Stomach smooth muscle (tissue), 2 donors: ENCODE measurements around the gene ZNF544.
"Not testable (repeated sequence)": the region's sequence is repeated elsewhere in the genome, so short reads cannot be mapped to it uniquely, and the experiment has no call there.

Experiments
- H3K27ac ChIP-seq: one replicate; pipeline ENCODE4 v1.7.0; 2013; ENCODE audit warnings: mild to moderate bottlenecking, low read length, inconsistent platforms
- H3K27me3 ChIP-seq, 2 donors: one replicate each; pipeline ENCODE4 v1.7.0; 2013; ENCODE audit warnings: low read length in 2 of 2; ENCODE audit not compliant: insufficient read depth in 2 of 2, control insufficient read depth in 1 of 2
- H3K36me3 ChIP-seq, 2 donors: one replicate each; pipeline ENCODE4 v1.7.0; 2013; ENCODE audit warnings: low read length in 2 of 2; ENCODE audit not compliant: control insufficient read depth in 2 of 2, insufficient read depth in 2 of 2
- H3K4me1 ChIP-seq: one replicate; pipeline ENCODE4 v1.7.0; 2013; ENCODE audit warnings: low read length; ENCODE audit not compliant: control insufficient read depth, insufficient read depth
- H3K4me3 ChIP-seq, 2 donors: one replicate each; pipeline ENCODE4 v1.7.0; 2013; ENCODE audit warnings: low read length in 2 of 2
- H3K9ac ChIP-seq, 2 donors: one replicate each; pipeline ENCODE4 v1.7.0; 2013; ENCODE audit warnings: low read length in 2 of 2, mild to moderate bottlenecking in 1 of 2
- H3K9me3 ChIP-seq, 2 donors: one replicate each; pipeline ENCODE4 v1.7.0; 2013; ENCODE audit warnings: low read length in 2 of 2; ENCODE audit not compliant: control insufficient read depth in 2 of 2
- donor health status: healthy.
- donor health status: Pancreatic carcinoma.

ZNF544 gene

DNA sequence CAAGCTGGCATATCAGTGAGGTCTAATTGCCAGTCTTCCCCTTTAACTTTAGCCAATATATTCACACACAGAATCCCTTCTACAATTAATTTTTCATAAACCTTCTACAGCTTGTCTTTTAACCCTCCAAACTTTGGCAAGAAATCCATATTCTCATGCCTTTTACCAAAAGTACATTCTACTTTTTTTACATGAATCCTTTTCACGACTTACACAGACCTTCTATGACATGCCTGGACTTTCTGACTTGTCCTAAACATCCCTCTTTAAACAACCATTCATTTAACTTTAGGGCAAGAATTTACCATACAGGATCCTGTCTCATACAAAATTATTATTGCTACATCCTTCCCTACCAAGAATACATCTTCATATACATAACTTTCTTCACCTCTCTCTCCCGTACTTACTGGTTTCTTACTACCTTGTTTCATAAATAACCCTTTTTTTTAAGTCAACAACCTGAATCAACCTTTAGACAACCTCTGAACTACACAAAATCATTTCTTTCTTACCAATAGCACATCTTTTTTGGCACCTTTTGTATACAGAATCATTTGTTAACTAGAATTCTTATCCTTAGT lies 23.5 kb downstream of the ZNF544 start:
- H3K4me1 ChIP-seq = no peaks in the 10 kb centered on the region
- peaks cover 51 to 85% of the 10 kb centered on the region in 2 donors for H3K9me3 ChIP-seq
- no peaks in the 10 kb centered on the region for H3K27me3 ChIP-seq
- H3K4me3 ChIP-seq = peak overlapping the region in 1 of 2 donors; percentile 21
- H3K27ac ChIP-seq = no peak overlapping the region
- peaks cover 64 to 73% of the 10 kb centered on the region in 2 donors for H3K36me3 ChIP-seq
- no peak overlapping the region for H3K9ac ChIP-seq

DNA sequence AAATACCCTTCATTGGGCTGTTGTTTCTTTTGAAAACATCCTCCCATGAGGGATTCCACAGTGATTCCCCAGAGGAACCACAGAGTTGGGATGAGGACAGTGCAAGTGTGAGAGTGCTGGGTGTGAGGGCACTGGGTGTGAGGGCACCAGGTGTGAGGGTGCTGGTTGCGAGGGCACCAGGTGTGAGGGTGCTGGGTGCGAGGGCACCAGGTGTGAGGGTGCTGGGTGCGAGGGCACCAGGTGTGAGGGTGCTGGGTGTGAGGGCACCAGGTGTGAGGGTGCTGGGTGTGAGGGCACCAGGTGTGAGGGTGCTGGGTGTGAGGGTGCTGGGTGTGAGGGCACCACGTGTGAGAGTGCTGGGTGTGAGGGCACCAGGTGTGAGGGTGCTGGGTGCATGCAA lies 29.5 kb downstream of the ZNF544 start:
- not testable (repeated sequence) for H3K9ac ChIP-seq, H3K4me1 ChIP-seq, H3K27ac ChIP-seq, H3K27me3 ChIP-seq
- peaks cover 64 to 92% of the 10 kb centered on the region in 2 donors for H3K9me3 ChIP-seq
- H3K4me3 ChIP-seq = peak overlapping the region; percentile 52 to 59
- peaks cover 73 to 78% of the 10 kb centered on the region in 2 donors for H3K36me3 ChIP-seq

DNA sequence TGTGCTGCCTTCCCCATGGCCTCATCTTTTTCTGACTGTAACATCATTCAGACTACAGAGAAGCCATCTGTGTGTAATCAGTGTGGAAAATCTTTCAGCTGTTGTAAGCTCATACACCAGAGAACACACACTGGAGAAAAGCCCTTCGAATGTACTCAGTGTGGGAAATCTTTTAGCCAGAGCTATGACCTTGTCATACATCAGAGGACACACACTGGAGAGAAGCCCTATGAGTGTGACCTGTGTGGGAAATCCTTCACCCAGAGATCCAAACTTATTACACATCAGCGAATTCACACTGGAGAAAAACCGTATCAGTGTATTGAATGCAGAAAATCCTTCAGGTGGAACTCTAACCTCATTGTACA lies 32.9 kb downstream of the ZNF544 start:
- H3K4me3 ChIP-seq = peak overlapping the region; percentile 24 to 65
- no peaks in the 10 kb centered on the region for H3K27me3 ChIP-seq
- peaks cover 56 to 94% of the 10 kb centered on the region in 2 donors for H3K9me3 ChIP-seq
- no peak overlapping the region for H3K9ac ChIP-seq
- peaks cover 65 to 68% of the 10 kb centered on the region in 2 donors for H3K36me3 ChIP-seq
- no peaks in the 10 kb centered on the region for H3K4me1 ChIP-seq
- no peak overlapping the region for H3K27ac ChIP-seq

DNA sequence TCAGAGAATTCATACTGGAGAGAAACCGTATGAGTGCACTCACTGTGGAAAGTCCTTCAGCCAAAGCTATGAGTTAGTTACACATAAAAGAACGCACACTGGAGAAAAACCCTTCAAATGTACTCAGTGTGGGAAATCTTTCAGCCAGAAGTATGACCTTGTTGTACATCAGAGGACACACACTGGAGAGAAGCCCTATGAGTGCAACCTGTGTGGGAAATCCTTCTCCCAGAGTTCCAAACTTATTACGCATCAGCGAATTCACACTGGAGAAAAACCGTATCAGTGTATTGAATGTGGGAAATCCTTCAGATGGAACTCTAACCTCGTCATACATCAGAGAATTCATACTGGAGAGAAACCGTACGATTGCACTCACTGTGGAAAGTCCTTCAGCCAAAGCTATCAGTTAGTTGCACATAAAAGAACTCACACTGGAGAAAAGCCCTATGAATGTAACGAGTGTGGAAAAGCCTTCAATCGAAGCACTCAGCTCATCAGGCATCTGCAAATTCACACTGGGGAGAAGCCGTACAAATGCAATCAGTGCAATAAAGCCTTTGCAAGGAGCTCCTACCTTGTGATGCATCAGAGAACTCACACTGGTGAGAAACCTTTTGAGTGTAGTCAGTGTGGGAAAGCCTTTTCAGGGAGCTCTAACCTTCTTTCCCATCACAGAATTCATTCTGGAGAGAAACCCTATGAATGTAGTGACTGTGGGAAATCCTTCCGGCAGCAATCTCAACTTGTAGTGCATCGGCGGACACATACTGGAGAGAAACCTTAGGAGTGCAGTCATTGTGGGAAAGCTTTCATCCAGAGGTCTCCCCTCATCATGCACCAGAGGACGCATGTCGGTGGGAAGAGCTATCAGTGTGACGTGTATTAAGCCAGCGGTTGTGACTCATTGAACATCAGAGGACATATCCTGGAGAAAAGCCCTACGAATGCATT lies 33.5 kb downstream of the ZNF544 start:
- H3K36me3 ChIP-seq = peaks cover 64% of the 10 kb centered on the region in 2 donors

DNA sequence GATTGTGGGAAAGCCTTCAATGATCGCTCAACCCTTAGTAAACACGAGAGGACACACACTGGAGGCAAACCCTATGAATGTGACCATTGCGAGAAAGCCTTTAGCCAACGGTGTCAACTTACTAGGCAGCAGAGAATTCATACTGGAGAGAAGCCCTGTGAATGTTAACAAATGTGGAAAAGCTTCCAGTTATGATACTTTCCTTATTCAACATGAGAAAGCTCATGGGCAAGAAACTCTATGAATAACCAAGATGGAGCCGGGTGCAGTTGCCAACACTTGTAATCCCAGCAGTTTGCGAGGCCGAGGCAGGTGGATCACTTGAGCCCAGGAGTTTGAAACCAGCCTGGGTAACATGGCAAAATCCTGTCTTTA lies 34.2 kb downstream of the ZNF544 start:
- H3K36me3 ChIP-seq = peaks cover 57% of the 10 kb centered on the region in 2 donors

More for the DNA sequence above, 33.5 kb downstream of the ZNF544 start:
- Histone ChIP-seq H3K9me3 (peaks cover 57 to 95% of the 10 kb centered on the region in 2 donors), H3K9ac (no peak overlapping the region), H3K27me3 (no peaks in the 10 kb centered on the region), H3K4me1 (no peaks in the 10 kb centered on the region), H3K27ac (no peak overlapping the region), H3K4me3 (peak overlapping the region; percentile 30 to 65)

DNA sequence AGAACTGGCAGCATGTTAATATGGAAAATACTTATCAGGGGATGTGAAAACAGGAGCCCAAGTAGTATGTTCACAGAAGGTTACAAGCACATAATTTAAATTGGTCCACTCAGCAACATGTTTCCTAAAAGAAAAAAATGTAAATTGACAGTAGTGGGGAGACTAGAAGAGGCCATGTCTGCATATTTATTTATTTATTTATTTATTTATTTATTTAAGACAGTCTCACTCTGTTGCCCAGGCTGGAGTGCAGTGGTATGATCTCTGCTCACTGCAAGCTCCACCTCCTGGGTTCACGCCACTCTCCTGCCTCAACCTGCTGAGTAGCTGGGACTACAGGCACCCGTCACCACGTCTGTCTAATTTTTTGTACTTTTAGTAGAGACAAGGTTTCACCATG lies 36.4 kb downstream of the ZNF544 start:
- Histone ChIP-seq H3K27ac (no peak overlapping the region), H3K27me3 (no peaks in the 10 kb centered on the region), H3K4me1 (no peaks in the 10 kb centered on the region), H3K36me3 (peaks cover 41 to 45% of the 10 kb centered on the region in 2 donors), H3K9ac (no peak overlapping the region), H3K4me3 (no peak overlapping the region), H3K9me3 (peaks cover 47 to 77% of the 10 kb centered on the region in 2 donors)

More for the DNA sequence above, 34.2 kb downstream of the ZNF544 start:
- Histone ChIP-seq H3K9me3 (peaks cover 50 to 90% of the 10 kb centered on the region in 2 donors), H3K27ac (no peak overlapping the region), H3K4me1 (no peaks in the 10 kb centered on the region), H3K9ac (no peak overlapping the region), H3K27me3 (no peaks in the 10 kb centered on the region), H3K4me3 (peak overlapping the region; percentile 29 to 65)

DNA sequence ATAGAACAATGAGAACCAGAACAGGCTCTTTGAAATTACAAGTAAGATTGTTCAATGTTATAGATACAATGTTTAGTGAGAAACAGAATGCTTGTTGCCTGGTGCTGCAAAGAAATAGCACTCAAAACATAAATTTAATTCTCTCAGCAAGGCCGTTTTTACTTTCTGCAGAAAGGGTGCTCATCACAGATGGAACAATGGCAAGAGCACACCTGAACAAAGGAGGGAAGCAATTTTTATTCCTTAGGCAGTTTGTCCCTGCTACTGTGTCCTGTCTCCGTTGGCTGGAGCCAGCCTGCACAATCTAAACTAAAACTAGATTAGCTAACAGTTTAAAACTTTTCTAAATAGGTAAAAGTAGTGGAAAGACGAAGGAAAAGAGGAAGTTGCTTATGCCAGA lies 39.6 kb downstream of the ZNF544 start:
- Histone ChIP-seq H3K9me3 (peaks cover 29 to 72% of the 10 kb centered on the region in 2 donors), H3K36me3 (peaks cover 20 to 21% of the 10 kb centered on the region in 2 donors), H3K4me3 (no peak overlapping the region)

DNA sequence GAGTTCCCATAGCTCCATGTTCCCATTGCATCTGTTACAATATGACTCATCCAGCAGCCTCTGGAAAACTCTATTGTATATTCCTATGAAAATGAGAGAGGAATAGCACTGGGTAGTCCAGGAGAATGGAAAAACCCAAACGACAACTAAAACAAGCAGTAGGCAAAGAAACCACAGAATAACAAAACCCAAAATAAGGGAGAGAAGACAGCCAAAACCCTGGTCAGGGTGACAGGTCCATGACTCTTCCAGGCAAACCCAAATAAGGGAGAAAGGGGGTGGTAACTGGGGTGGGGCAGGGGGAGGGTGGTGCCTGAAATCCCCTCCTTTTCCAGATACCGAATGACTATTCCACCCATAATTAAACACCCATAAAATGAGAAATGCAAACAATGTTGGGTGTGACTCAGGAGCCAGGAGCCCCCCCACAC lies 46.1 kb downstream of the ZNF544 start:
- Histone ChIP-seq H3K36me3 (peaks cover 9 to 27% of the 10 kb centered on the region in 2 donors), H3K27ac (no peak overlapping the region), H3K27me3 (no peaks in the 10 kb centered on the region), H3K9ac (no peak overlapping the region), H3K9me3 (peaks cover 19 to 53% of the 10 kb centered on the region in 2 donors), H3K4me1 (peaks cover 16% of the 10 kb centered on the region), H3K4me3 (no peak overlapping the region)

More for the DNA sequence above, 39.6 kb downstream of the ZNF544 start:
- Histone ChIP-seq H3K27ac (no peak overlapping the region), H3K4me1 (no peaks in the 10 kb centered on the region), H3K9ac (no peak overlapping the region), H3K27me3 (no peaks in the 10 kb centered on the region)

DNA sequence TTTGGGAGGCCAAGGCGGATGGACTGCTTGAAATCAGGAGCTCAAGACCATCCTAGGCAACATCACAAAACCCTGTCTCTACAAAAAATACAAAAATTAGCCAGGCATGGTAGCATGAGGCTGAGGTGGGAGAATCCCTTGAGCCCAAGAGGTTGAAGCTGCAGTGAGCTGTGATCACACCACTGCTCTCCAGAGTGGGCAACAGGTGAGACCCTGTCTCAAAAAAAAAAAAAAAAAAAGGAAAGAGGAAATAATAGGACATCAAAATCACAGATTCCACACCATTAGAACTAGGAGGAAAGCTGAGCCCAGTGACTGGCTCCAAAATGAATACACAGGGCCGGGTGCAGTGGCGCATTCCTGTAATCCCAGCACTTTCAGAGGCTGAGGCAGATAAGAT lies 46.9 kb downstream of the ZNF544 start:
- Histone ChIP-seq H3K9me3 (peaks cover 14 to 46% of the 10 kb centered on the region in 2 donors), H3K27ac (no peak overlapping the region), H3K36me3 (peaks cover 9 to 24% of the 10 kb centered on the region in 2 donors), H3K9ac (no peak overlapping the region), H3K4me3 (no peak overlapping the region), H3K4me1 (peaks cover 21% of the 10 kb centered on the region), H3K27me3 (no peaks in the 10 kb centered on the region)

DNA sequence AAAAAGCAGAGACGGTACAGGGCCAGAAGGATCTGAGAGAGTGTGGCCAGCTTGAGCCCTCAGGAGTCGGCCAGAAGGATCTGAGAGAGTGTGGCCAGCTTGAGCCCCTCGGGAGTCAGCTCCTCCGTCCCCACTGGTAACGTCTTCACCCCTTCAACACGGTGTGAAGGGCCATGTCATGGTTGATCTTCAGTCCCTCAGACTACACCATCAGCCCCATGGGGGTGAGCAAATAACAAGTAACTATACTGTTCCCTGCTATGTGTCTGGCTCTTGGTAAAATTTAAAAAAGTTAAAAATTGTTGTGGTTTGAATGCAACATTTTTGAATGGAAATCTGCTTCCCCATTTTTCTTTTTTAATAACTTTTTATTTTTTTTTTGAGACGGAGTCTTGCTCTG lies 48.5 kb downstream of the ZNF544 start:
- no peaks in the 10 kb centered on the region for H3K27me3 ChIP-seq

More for the DNA sequence above, 48.5 kb downstream of the ZNF544 start:
- peaks cover 7 to 30% of the 10 kb centered on the region in 2 donors for H3K9me3 ChIP-seq
- H3K4me3 ChIP-seq = no peak overlapping the region
- no peak overlapping the region for H3K9ac ChIP-seq
- peaks cover 3 to 18% of the 10 kb centered on the region in 2 donors for H3K36me3 ChIP-seq
- no peak overlapping the region for H3K27ac ChIP-seq
- peaks cover 21% of the 10 kb centered on the region for H3K4me1 ChIP-seq
